Activated naive CD4-positive, alpha-beta T cell treated with anti-CD3 and anti-CD28 coated beads for 36 hours (primary cell): ENCODE measurements around the gene TREM1. TPM values are rescaled to one million over a fixed set of nuclear protein-coding genes. Genes with fewer than 3 reads are reported as not detected.
A peak's percentile ranks its signal among the peaks of the same experiment; 100 is the strongest.

Experiments used
- CTCF ChIA-PET: fragments of 350-600 bp; sonication (Branson Sonifier 250); formaldehyde crosslinking; loops from one replicate; lab custom pipeline; 2021; ENCODE audit warnings: antibody characterized with exemption; lab: Charles Lee
- DNase-seq: peaks from one replicate; pipeline ENCODE4 v3.0.0-alpha.2; 2020
- H3K27ac Mint-ChIP-seq: one replicate; pipeline ENCODE4 v1.8.0; 2021; ENCODE audit warnings: mild to moderate bottlenecking, mixed read lengths
- H3K27me3 Mint-ChIP-seq: one replicate; pipeline ENCODE4 v1.8.0; 2021; ENCODE audit warnings: low read depth, mixed read lengths
- H3K36me3 Mint-ChIP-seq: one replicate; pipeline ENCODE4 v1.8.0; 2021; ENCODE audit warnings: low read depth, mixed read lengths
- H3K4me1 Mint-ChIP-seq: one replicate; pipeline ENCODE4 v1.8.0; 2021; ENCODE audit warnings: low read depth, mixed read lengths
- H3K4me3 Mint-ChIP-seq: one replicate; pipeline ENCODE4 v1.8.0; 2021; ENCODE audit warnings: mild to moderate bottlenecking, moderate library complexity, mixed read lengths
- H3K9me3 Mint-ChIP-seq: one replicate; pipeline ENCODE4 v1.8.0; 2021; ENCODE audit warnings: mixed read lengths
- intact Hi-C: fragments of 100-400 bp; cut with micrococcal nuclease; formaldehyde crosslinking; loops from one replicate; pipeline ENCODE4 v1.15.1; 2023
- total RNA-seq, 2 experiments: library from RNA; stranded (reverse); gene quantifications; one replicate each; pipeline ENCODE4 v1.2.3, GENCODE V29; 2021

TREM1 gene
- total RNA-seq, 2 experiments from 2014 or later: 4.3 to 4.5 TPM

DNA sequence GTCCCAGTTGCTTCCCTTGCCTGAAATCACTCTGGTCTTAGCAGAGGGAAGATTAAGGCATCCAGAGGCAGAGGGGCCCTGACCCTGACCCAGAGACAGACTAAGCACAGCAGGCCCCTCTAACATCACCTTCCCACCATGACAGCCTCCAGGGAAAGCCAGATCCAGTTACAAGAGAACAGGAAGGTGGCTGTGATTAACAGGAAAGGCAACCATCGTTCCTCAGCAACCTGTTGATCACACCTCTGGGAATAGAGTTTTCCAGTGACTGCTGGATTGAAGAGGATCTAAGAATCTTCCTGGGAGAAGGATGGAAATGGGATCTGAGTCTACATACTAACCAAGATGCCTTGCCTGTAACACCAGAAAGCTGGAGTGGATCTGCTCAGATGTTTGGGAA lies 5.2 kb upstream of the TREM1 start:
- DNase-seq: no peak
- Mint-ChIP-seq H3K27me3 (no peaks in the 10 kb centered on the region), H3K9me3 (no peaks in the 10 kb centered on the region), H3K36me3 (no peaks in the 10 kb centered on the region), H3K27ac (no peak overlapping the region), H3K4me1 (peaks cover 40% of the 10 kb centered on the region), H3K4me3 (no peak overlapping the region)
- CTCF ChIA-PET: no interaction called here
- intact Hi-C loops: no loop called here

DNA sequence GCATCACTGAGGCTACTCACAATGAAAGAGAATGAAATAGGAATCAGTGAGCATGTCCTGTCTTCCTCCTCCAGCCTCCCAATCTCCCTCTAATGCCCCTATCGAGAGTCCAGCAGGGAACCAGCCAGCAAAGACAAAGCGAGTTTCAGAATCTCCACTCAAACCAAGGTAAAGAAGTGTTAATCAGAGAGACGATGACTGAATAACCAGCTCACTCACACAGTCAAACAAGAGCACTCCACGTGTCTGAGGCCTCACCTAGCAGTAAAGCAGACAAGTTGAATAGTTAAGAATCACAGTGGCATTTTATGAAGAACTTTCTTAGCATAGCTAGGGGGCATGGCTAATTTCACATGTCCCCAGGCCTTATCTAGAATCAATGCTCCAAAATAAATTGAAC lies 3.3 kb upstream of the TREM1 start:
- Mint-ChIP-seq H3K27ac (no peak overlapping the region), H3K27me3 (no peaks in the 10 kb centered on the region), H3K4me1 (peaks cover 32% of the 10 kb centered on the region), H3K36me3 (no peaks in the 10 kb centered on the region), H3K4me3 (no peak overlapping the region), H3K9me3 (no peaks in the 10 kb centered on the region)
- CTCF ChIA-PET: interaction anchor here (0.5 to 1.1 kb wide), 3 partner anchors 16 to 136 kb away, joined by 3 to 5 read pairs (median 4); partner anchors contain the start of gene TREML1
- intact Hi-C loops: loop anchor here (2.0 kb wide), 2 partner anchors 15 to 217 kb away; partner anchors contain the start of genes NFYA and OARD1
- no peak for DNase-seq

DNA sequence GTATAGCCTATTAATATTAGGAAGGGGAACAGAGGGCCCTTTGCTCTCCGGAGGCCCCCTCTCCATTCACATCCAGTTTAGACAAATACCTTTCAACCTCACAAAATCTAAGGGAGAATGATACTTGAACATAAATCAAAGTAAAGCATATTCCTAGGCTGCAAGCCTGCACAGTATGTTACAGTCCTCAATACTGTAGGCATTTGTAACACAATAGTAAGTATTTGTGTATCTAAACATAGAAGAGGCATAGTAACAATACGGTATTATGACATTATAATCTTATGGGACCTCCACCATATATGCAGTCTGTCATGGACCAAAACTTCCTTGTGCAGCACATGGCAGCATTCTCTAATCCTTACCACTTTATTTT lies 2.3 kb upstream of the TREM1 start:
- H3K36me3 Mint-ChIP-seq: no peaks in the 10 kb centered on the region
- intact Hi-C loops: loop anchor here (1.0 to 2.0 kb wide), 3 partner anchors 11 to 216 kb away; partner anchors contain the start of genes NFYA and OARD1
- no peaks in the 10 kb centered on the region for H3K9me3 Mint-ChIP-seq
- peak overlapping the region; percentile 86 for H3K27ac Mint-ChIP-seq
- no peak for DNase-seq
- CTCF ChIA-PET: interaction anchor here (1.2 to 2.5 kb wide), 2 partner anchors 10 to 18 kb away, joined by 6 to 7 read pairs; no protein-coding TSS in a partner anchor
- H3K27me3 Mint-ChIP-seq: no peaks in the 10 kb centered on the region
- H3K4me3 Mint-ChIP-seq: no peak overlapping the region
- peaks cover 24% of the 10 kb centered on the region for H3K4me1 Mint-ChIP-seq

DNA sequence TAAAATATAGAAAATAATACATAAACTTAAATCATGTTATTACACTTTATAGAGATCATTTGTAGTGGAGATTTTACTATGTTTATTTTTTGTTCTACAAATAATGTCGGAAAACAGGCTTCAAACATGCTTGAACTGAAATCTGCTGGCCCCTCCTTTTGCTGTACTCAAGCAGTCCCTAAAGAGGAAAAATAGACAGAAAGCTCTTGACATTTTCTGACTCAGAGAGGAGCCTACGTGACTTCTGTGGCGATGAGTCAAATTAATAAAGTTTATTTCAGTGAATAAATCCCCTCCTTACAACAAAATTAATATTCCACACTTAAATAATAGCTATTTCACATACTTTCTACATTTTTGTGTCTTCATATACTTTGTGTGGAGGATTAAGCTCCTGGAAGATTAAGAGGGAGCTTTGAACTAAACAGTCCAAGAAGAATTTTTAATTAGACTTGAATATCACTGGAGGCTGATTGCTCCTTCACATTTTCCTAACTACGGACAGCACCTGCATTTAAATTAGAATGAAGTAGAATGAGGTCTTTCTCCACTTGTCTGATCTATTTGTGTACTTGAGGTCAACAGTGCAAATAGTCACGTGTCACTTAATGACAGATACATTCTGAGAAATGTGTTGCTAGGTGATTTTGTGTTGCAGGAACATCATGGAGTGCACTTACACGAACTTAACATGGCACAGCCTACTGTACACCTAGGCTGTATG lies 1.7 kb upstream of the TREM1 start:
- peak; percentile 24 for DNase-seq
- no peaks in the 10 kb centered on the region for H3K27me3 Mint-ChIP-seq
- no peaks in the 10 kb centered on the region for H3K36me3 Mint-ChIP-seq
- peaks cover 23% of the 10 kb centered on the region for H3K4me1 Mint-ChIP-seq
- H3K4me3 Mint-ChIP-seq: no peak overlapping the region
- intact Hi-C loops: loop anchor here (1.0 to 2.0 kb wide), 3 partner anchors 11 to 215 kb away; partner anchors contain the start of genes NFYA and OARD1
- CTCF ChIA-PET: interaction anchor here (0.6 to 2.5 kb wide), 6 partner anchors 9 to 400 kb away, joined by 3 to 7 read pairs (median 4); no protein-coding TSS in a partner anchor
- H3K9me3 Mint-ChIP-seq: no peaks in the 10 kb centered on the region
- peak overlapping the region; percentile 86 for H3K27ac Mint-ChIP-seq

DNA sequence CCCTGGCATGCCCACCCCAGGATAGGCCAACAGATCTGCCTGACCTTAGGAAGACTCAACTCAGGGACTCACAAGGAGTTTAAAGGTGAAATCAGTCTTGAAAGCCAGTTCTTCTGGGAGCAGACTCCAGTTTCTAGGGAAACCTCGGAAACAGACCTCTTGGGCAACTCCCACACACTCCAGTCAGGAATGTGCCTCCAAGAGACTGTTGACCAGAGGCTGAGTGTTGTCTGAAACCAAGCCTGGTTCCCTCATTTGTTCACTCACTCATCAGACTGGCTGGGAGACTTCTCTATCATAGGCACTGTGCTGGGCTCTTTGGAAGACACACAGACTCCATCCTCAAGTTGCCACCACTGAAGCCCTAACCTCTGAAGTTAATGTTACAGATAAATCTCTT lies 1.8 kb downstream of the TREM1 start:
- no peak for DNase-seq
- H3K4me3 Mint-ChIP-seq: no peak overlapping the region
- CTCF ChIA-PET: interaction anchor here (1.0 kb wide), 1 partner anchor 22 kb away, joined by 3 read pairs; no protein-coding TSS in a partner anchor
- no peaks in the 10 kb centered on the region for H3K27me3 Mint-ChIP-seq
- peaks cover 26% of the 10 kb centered on the region for H3K4me1 Mint-ChIP-seq
- no peaks in the 10 kb centered on the region for H3K9me3 Mint-ChIP-seq
- H3K27ac Mint-ChIP-seq: no peak overlapping the region
- H3K36me3 Mint-ChIP-seq: no peaks in the 10 kb centered on the region
- intact Hi-C loops: no loop called here

DNA sequence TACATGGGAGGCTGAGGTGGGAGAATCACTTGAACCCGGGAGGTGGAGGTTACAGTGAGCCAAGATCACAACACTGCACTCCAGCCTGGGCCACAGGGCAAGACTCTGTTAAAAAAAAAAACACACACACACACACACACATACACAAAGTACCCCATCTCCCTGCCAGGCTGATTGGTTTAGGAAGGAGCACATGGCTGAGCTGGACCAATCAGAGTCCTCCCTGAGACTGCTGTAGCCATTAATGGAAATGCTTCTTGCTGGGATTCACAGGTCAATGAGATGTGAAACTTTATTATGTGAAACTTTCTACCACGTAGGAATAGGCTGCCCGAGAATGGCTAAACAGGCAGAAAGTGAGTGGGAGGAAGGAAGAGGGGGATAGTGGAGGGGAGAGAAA lies 2.9 kb downstream of the TREM1 start:
- no peak overlapping the region for H3K27ac Mint-ChIP-seq
- H3K4me1 Mint-ChIP-seq: peaks cover 30% of the 10 kb centered on the region
- H3K36me3 Mint-ChIP-seq: no peaks in the 10 kb centered on the region
- no peaks in the 10 kb centered on the region for H3K9me3 Mint-ChIP-seq
- no peaks in the 10 kb centered on the region for H3K27me3 Mint-ChIP-seq
- CTCF ChIA-PET: no interaction called here
- DNase-seq: no peak
- no peak overlapping the region for H3K4me3 Mint-ChIP-seq
- intact Hi-C loops: no loop called here

DNA sequence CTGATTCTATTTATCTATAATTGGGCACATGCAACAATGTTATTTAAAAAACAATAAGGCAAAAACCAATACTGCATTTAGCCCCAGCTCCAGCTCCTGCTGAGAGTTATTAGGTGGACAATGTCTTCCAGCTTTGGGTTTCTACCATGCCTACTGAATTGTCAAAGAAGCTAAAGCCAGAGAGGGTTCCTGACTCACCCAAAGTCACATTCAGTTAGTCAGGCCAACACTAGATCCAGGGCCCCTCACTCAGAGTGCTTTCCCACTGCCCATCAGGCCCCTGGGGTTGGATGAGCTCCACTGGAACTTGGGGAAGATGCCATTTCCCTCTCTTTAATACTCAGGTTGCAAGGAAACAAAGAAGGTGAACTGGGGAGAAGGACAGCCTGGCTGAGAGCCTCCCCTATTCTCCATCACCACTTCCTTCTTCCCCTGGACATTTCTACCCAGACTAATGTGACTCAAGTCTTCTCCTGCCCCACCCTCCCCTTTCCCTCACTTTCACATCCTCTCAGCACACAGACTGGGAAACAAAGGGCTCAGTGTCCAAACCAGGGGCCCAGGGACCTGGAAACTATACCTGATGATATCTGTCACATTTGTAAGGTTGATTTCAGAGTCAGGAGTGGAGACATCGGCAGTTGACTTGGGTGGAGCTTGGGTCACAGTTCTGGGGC lies 6.0 kb downstream of the TREM1 start:
- intact Hi-C loops: no loop called here
- Mint-ChIP-seq H3K27me3 (no peaks in the 10 kb centered on the region), H3K9me3 (no peaks in the 10 kb centered on the region), H3K4me3 (no peak overlapping the region), H3K27ac (no peak overlapping the region), H3K4me1 (peaks cover 14% of the 10 kb centered on the region), H3K36me3 (no peaks in the 10 kb centered on the region)
- CTCF ChIA-PET: interaction anchor here (0.6 to 0.7 kb wide), 2 partner anchors 35 to 104 kb away, joined by 3 to 6 read pairs; no protein-coding TSS in a partner anchor
- no peak for DNase-seq

DNA sequence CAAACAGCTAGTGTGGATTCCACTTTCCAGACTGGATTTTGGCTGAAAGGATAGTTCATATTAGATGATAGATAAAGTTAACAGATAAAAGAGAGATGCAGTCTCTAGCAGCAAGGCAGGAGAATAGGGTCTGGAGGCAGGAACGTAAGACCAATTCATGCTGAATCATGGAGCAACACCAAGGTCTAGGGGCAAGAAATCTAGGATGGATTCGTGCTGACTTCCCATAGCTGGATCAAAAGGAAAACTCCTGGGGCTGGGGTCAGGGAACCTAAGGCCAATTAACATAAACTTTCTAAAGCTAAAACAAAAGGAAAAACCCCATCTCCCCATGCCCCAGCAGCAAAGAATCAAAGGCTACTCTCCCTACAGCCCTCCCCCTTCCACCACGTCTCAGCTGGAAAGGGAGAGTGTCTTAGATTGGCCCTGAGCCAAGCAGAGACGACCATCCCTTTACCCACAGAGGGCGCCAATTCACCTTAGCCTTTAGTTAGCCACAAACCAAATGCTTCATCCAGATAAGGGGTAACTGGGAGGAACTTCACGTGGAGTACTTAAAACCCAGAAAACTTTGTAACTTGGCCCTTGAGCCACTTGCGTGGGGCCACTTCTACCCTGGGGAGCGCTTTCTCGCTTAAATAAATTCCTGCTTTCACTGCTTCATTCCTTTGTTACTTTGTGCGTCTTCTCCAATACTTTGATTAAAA lies 7.6 kb downstream of the TREM1 start:
- intact Hi-C loops: loop anchor here (1.0 kb wide), 4 partner anchors 20 to 90 kb away; no protein-coding TSS in a partner anchor
- DNase-seq: peak; percentile 89
- Mint-ChIP-seq H3K36me3 (no peaks in the 10 kb centered on the region), H3K4me3 (no peak overlapping the region), H3K9me3 (no peaks in the 10 kb centered on the region), H3K27ac (peak overlapping the region; percentile 20), H3K27me3 (no peaks in the 10 kb centered on the region), H3K4me1 (peaks cover 14% of the 10 kb centered on the region)
- CTCF ChIA-PET: interaction anchor here (0.7 to 3.4 kb wide), 15 partner anchors 9 to 97 kb away, joined by 3 to 23 read pairs (median 4); no protein-coding TSS in a partner anchor

DNA sequence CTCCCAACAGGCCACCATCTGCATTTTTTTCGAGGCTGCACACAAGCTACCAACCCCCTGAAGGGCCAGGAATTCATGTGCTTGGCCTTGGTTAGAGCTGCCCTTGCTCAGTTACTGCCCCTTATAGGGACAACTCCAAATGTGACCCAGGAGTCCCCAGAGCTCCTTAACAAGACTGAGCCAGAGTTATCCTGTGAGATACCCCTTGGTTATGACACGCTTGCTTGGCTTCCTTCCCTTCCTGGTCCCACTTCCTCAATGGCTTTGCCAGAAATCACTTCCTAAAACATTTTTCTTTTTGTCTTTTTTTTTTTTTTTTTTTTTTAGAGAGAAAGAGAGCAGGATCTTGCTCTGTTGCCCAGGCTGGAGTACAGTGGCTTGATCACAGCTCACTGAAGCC lies 8.9 kb downstream of the TREM1 start:
- H3K27me3 Mint-ChIP-seq: no peaks in the 10 kb centered on the region
- no peaks in the 10 kb centered on the region for H3K9me3 Mint-ChIP-seq
- H3K27ac Mint-ChIP-seq: no peak overlapping the region
- no peak for DNase-seq
- intact Hi-C loops: no loop called here
- CTCF ChIA-PET: interaction anchor here (0.6 to 3.4 kb wide), 8 partner anchors 18 to 329 kb away, joined by 3 to 23 read pairs (median 8); no protein-coding TSS in a partner anchor
- no peak overlapping the region for H3K4me3 Mint-ChIP-seq
- peaks cover 12% of the 10 kb centered on the region for H3K4me1 Mint-ChIP-seq
- H3K36me3 Mint-ChIP-seq: no peaks in the 10 kb centered on the region

DNA sequence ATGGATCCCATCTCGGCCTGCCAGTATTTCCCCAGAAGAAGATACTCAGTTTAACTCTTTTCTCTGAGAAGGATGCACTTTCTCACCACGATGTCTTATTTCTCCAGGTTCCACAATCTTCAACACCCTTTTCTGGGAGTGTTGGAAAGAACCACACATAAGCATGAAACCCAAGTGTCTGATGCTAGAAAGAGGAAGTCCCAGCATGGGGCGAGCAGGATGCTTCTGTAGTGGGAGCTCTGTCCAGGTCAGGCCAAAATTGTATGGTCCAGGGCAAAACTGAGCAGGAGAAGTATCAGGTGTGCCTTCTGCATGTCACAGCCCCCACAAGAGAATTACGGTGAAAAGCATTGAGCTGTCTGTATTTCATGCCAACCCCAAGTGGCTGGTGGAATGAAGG lies 11.0 kb downstream of the TREM1 start:
- Mint-ChIP-seq H3K27ac (no peak overlapping the region), H3K27me3 (no peaks in the 10 kb centered on the region), H3K4me3 (no peak overlapping the region), H3K9me3 (no peaks in the 10 kb centered on the region), H3K36me3 (no peaks in the 10 kb centered on the region), H3K4me1 (peaks cover 18% of the 10 kb centered on the region)
- intact Hi-C loops: no loop called here
- no peak for DNase-seq
- CTCF ChIA-PET: interaction anchor here (0.6 kb wide), 1 partner anchor 211 kb away, joined by 4 read pairs; no protein-coding TSS in a partner anchor

DNA sequence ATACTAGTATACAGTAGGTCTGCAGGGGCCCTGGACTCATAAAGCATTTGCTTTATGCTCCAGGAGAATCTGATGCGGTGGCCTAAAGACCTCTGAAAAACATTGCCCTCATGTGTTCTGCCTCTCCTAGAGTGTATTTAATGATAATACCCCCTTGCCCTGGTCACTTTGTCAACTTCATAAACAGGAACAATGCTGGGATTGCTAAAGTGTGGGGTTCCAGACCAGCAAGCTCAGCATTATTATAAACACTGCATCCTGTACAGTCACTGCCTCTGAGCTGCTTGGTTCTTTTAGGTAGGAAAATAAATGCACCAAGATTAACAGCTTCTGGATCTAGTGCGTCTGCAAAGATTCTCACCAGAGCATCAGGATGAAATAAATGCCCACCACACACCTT lies 12.2 kb downstream of the TREM1 start:
- no peaks in the 10 kb centered on the region for H3K9me3 Mint-ChIP-seq
- no peak overlapping the region for H3K4me3 Mint-ChIP-seq
- H3K27ac Mint-ChIP-seq: no peak overlapping the region
- DNase-seq: no peak
- H3K4me1 Mint-ChIP-seq: peaks cover 16% of the 10 kb centered on the region
- H3K36me3 Mint-ChIP-seq: no peaks in the 10 kb centered on the region
- intact Hi-C loops: no loop called here
- CTCF ChIA-PET: interaction anchor here (0.7 kb wide), 1 partner anchor 252 kb away, joined by 3 read pairs; no protein-coding TSS in a partner anchor
- H3K27me3 Mint-ChIP-seq: no peaks in the 10 kb centered on the region

DNA sequence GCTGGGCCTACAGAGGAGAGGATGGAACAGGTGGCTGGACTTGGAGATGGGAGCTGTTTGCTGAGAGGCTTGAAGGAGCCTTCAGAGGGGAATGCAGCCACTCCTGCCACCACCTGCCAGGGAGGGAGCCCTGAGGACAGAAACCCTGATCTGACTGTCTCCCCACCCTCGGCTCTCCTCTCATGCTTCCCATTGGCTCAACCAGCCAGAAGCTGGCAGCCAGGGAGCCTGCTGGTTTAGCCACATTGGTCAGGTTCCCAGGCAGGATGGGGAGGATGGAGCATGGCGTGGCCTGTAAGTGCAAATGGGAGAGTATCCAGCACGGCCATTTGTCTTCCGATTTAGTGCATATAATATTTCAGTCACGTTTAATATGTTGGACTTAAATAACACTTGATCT lies 12.8 kb downstream of the TREM1 start:
- DNase-seq: no peak
- no peak overlapping the region for H3K4me3 Mint-ChIP-seq
- H3K27me3 Mint-ChIP-seq: no peaks in the 10 kb centered on the region
- H3K27ac Mint-ChIP-seq: no peak overlapping the region
- no peaks in the 10 kb centered on the region for H3K9me3 Mint-ChIP-seq
- no peaks in the 10 kb centered on the region for H3K36me3 Mint-ChIP-seq
- H3K4me1 Mint-ChIP-seq: peaks cover 11% of the 10 kb centered on the region
- intact Hi-C loops: no loop called here
- CTCF ChIA-PET: interaction anchor here (0.7 kb wide), 1 partner anchor 363 kb away, joined by 3 read pairs; no protein-coding TSS in a partner anchor
